SU-DHL-6 (cell line): ENCODE measurements around the gene ADAMTS12.

Source experiments
- CTCF ChIP-seq: fragments of 200-600 bp; sonication (generic); IDR thresholded peaks from one replicate; pipeline ENCODE4 v1.5.1; 2017; ENCODE audit warnings: antibody characterized with exemption, mild to moderate bottlenecking, low read length, moderate library complexity; ENCODE audit not compliant: insufficient read depth, poor library complexity, severe bottlenecking
- EZH2phosphoT487 ChIP-seq: fragments of 200-600 bp; sonication (generic), shearing (Covaris generic); conservative IDR thresholded peaks from 2 replicates; pipeline ENCODE4 v1.6.1; 2018; ENCODE audit warnings: mild to moderate bottlenecking, antibody characterized with exemption, low read length, moderate library complexity, mixed read lengths

- TF ChIP-seq CTCF (no peak), EZH2phosphoT487 (no peak)
Observed at GRCh38 chr5:33894566-33894965, 2.8 kb upstream of the ADAMTS12 start.
